GM12891 (cell line): ENCODE measurements around the gene TXNDC5.

ENCODE experiments used
- POLR2A ChIP-seq: IDR thresholded peaks from 2 replicates; pipeline ENCODE4 v1.6.1; 2011; ENCODE audit warnings: low read depth, low read length, control low read depth
- POLR2AphosphoS5 ChIP-seq: IDR thresholded peaks from 2 replicates; pipeline ENCODE4 v1.6.1; 2011; ENCODE audit warnings: low read depth, low read length, control low read depth
- POU2F2 ChIP-seq: IDR thresholded peaks from 2 replicates; pipeline ENCODE4 v1.6.1; 2011; ENCODE audit warnings: low read depth, mild to moderate bottlenecking, control low read depth, low read length, moderate library complexity
- SPI1 ChIP-seq: IDR thresholded peaks from 2 replicates; pipeline ENCODE4 v1.6.1; 2011; ENCODE audit warnings: low read depth, low read length, control low read depth
- TAF1 ChIP-seq: IDR thresholded peaks from 2 replicates; pipeline ENCODE4 v1.6.1; 2011; ENCODE audit warnings: low read depth, low read length, control low read depth

- no peak for TF ChIP-seq TAF1
- TF ChIP-seq POLR2AphosphoS5 = no peak
- no peak for TF ChIP-seq POLR2A
- TF ChIP-seq POU2F2 = no peak
- TF ChIP-seq SPI1 = no peak
Measured at GRCh38 chr6:7841781-7842468, 68.7 kb downstream of the TXNDC5 start.
